HepG2 (cell line): Measurements from ENCODE around the gene MRGPRE. TPM values are rescaled to one million over a fixed set of nuclear protein-coding genes. Genes with fewer than 3 reads are reported as not detected.

Experiments
- ELF4 ChIP-seq: sonication (generic); formaldehyde crosslinking; IDR thresholded peaks from 2 replicates; pipeline ENCODE4 v1.5.0; 2020; ENCODE audit warnings: missing genetic modification reagents, mild to moderate bottlenecking, moderate library complexity, borderline replicate concordance
- JUN ChIP-seq: sonication (generic); formaldehyde crosslinking; IDR thresholded peaks from 2 replicates; pipeline ENCODE4 v1.4.0; 2020; ENCODE audit warnings: mild to moderate bottlenecking, missing genetic modification reagents
- SIN3A ChIP-seq: IDR thresholded peaks from 2 replicates; pipeline ENCODE4 v1.6.1; 2011; ENCODE audit warnings: low read depth, mild to moderate bottlenecking, control low read depth, low read length, borderline replicate concordance
- ZFP90 ChIP-seq: sonication (generic); formaldehyde crosslinking; IDR thresholded peaks from 2 replicates; pipeline ENCODE4 v1.8.0; 2022; ENCODE audit warnings: missing genetic modification reagents, mild to moderate bottlenecking, inconsistent platforms, borderline replicate concordance
- ZNF180 ChIP-seq: sonication (generic); formaldehyde crosslinking; IDR thresholded peaks from 2 replicates; pipeline ENCODE4 v1.4.0; 2020; ENCODE audit warnings: low read depth, missing genetic modification reagents, borderline replicate concordance
- ZNF430 ChIP-seq: sonication (generic); formaldehyde crosslinking; IDR thresholded peaks from 2 replicates; pipeline ENCODE4 v1.9.0; 2021; ENCODE audit warnings: mild to moderate bottlenecking, missing genetic modification reagents
- ZNF713 ChIP-seq: sonication (generic); formaldehyde crosslinking; IDR thresholded peaks from 2 replicates; pipeline ENCODE4 v1.4.0; 2020; ENCODE audit warnings: mild to moderate bottlenecking, missing genetic modification reagents
- polyA plus RNA-seq, 8 experiments: library from polyadenylated mRNA; depleted of rRNA in 3 of 8; stranded (reverse) in 7 of 8; unstranded in 1 of 8; fragments of >200 nt; fragmentation: Illumina TruSeq in 4 of 8; extraction: Trizol in 4 of 8; gene quantifications; 2 replicates each; pipeline versions ENCODE4 v1.2.1 to v1.2.3, GENCODE V29; 2011 to 2016; ENCODE audit warnings: low read depth in 4 of 8, missing spikeins in 1 of 8, mixed read lengths in 1 of 8; ENCODE audit not compliant: insufficient read depth in 1 of 8
- total RNA-seq, 5 experiments: library from RNA; depleted of rRNA; stranded (reverse); fragments of >200 nt; fragmentation: Illumina TruSeq; extraction: Trizol; gene quantifications; 2 replicates each; pipeline ENCODE4 v1.2.3, GENCODE V29; 2016; ENCODE audit warnings: low read depth in 1 of 5
- TF ChIP-seq, protein P1 (sequence below): IDR thresholded peaks from 2 replicates; pipeline ENCODE4 v1.6.1; 2016; ENCODE audit warnings: low read depth
- TF ChIP-seq, protein P2 (sequence below): sonication (generic); formaldehyde crosslinking; IDR thresholded peaks from 2 replicates; pipeline ENCODE4 v1.8.1; 2023; ENCODE audit warnings: missing genetic modification reagents, mild to moderate bottlenecking, borderline replicate concordance
- TF ChIP-seq, protein P3 (sequence below): sonication (generic); formaldehyde crosslinking; IDR thresholded peaks from 2 replicates; pipeline ENCODE4 v1.5.0; 2020; ENCODE audit warnings: missing genetic modification reagents, mild to moderate bottlenecking, borderline replicate concordance

The MRGPRE gene
- total and polyA plus RNA-seq, 2 of the 13 experiments (the other 11 are each of a cell fraction or from before 2014, with no cell fraction given) = not detected

DNA sequence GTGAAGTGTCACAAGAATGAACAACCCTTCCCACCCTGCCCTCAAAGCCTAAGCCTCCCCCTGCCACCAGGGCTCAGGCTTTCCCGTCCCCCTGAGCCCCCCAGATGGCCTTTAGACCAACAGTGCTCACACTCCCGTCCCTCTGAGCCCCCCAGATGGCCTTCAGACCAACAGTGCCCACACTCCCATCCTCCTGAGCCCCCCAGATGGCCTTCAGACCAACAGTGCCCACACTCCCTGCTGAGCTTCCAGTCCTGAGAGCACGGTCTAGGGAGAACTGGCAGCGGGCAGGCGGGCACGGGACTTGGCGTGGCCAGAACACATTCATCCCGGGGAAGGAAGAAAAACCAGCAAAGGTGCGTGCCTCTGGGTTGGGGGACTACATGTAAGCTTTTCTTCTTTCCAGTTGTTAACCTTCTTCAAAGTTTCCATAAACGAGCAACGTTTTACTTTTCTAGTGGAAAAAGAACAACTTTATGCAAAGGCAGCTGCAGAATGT lies 16.1 kb downstream of the MRGPRE start (continued):
- TF ChIP-seq, protein P1, sequence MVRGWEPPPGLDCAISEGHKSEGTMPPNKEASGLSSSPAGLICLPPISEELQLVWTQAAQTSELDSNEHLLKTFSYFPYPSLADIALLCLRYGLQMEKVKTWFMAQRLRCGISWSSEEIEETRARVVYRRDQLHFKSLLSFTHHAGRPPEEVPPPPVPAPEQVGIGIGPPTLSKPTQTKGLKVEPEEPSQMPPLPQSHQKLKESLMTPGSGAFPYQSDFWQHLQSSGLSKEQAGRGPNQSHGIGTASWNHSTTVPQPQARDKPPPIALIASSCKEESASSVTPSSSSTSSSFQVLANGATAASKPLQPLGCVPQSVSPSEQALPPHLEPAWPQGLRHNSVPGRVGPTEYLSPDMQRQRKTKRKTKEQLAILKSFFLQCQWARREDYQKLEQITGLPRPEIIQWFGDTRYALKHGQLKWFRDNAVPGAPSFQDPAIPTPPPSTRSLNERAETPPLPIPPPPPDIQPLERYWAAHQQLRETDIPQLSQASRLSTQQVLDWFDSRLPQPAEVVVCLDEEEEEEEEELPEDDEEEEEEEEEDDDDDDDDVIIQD (CRISPR knock-in tag) = no peak
- TF ChIP-seq, protein P2, sequence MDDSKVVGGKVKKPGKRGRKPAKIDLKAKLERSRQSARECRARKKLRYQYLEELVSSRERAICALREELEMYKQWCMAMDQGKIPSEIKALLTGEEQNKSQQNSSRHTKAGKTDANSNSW (CRISPR knock-in tag) = no peak
- no peak for TF ChIP-seq ELF4 (CRISPR knock-in tag)
- no peak for TF ChIP-seq ZNF713 (CRISPR knock-in tag)
- TF ChIP-seq JUN (CRISPR knock-in tag) = no peak
- TF ChIP-seq ZNF180 (CRISPR knock-in tag) = no peak
- TF ChIP-seq SIN3A = no peak
- no peak for TF ChIP-seq ZFP90 (CRISPR knock-in tag)
- TF ChIP-seq, protein P3, sequence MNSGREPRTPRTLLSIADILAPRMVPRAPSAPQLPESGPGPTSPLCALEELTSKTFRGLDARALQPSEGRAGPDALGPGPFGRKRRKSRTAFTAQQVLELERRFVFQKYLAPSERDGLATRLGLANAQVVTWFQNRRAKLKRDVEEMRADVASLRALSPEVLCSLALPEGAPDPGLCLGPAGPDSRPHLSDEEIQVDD (CRISPR knock-in tag) = no peak
- no peak for TF ChIP-seq ZNF430 (CRISPR knock-in tag)
